ENCODE data around the gene RNF38.

GRCh38 chr9:36317766-36318165 lies 82.3 kb downstream of the RNF38 start:
- TF ChIP-seq, protein P1, sequence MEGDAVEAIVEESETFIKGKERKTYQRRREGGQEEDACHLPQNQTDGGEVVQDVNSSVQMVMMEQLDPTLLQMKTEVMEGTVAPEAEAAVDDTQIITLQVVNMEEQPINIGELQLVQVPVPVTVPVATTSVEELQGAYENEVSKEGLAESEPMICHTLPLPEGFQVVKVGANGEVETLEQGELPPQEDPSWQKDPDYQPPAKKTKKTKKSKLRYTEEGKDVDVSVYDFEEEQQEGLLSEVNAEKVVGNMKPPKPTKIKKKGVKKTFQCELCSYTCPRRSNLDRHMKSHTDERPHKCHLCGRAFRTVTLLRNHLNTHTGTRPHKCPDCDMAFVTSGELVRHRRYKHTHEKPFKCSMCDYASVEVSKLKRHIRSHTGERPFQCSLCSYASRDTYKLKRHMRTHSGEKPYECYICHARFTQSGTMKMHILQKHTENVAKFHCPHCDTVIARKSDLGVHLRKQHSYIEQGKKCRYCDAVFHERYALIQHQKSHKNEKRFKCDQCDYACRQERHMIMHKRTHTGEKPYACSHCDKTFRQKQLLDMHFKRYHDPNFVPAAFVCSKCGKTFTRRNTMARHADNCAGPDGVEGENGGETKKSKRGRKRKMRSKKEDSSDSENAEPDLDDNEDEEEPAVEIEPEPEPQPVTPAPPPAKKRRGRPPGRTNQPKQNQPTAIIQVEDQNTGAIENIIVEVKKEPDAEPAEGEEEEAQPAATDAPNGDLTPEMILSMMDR (IDR thresholded peaks at IDR 0.05 in 2 of 3, conservative IDR thresholded peaks at IDR 0.05 in 1 of 3; ENCODE audit: borderline replicate concordance in 1 of 3, insufficient read depth in 1 of 3, low read depth in 2 of 3, low read length in 2 of 3), result no peak
- no peak for TF ChIP-seq SIN3A (IDR thresholded peaks at IDR 0.05; ENCODE audit: low read depth)
- TF ChIP-seq EZH2phosphoT487 (IDR thresholded peaks at IDR 0.05; ENCODE audit: borderline replicate concordance), result no peak
- TF ChIP-seq POLR2A (IDR thresholded peaks at IDR 0.05; ENCODE audit: borderline replicate concordance, extremely low read depth, insufficient read depth, insufficient read length), result no peak
- no peak for TF ChIP-seq POLR2AphosphoS5 (IDR thresholded peaks at IDR 0.05; ENCODE audit: low read depth, low read length)
- no peak for TF ChIP-seq JUND (IDR thresholded peaks at IDR 0.05)
